ENCODE results near the gene CUEDC1.

Gene CUEDC1

DNA sequence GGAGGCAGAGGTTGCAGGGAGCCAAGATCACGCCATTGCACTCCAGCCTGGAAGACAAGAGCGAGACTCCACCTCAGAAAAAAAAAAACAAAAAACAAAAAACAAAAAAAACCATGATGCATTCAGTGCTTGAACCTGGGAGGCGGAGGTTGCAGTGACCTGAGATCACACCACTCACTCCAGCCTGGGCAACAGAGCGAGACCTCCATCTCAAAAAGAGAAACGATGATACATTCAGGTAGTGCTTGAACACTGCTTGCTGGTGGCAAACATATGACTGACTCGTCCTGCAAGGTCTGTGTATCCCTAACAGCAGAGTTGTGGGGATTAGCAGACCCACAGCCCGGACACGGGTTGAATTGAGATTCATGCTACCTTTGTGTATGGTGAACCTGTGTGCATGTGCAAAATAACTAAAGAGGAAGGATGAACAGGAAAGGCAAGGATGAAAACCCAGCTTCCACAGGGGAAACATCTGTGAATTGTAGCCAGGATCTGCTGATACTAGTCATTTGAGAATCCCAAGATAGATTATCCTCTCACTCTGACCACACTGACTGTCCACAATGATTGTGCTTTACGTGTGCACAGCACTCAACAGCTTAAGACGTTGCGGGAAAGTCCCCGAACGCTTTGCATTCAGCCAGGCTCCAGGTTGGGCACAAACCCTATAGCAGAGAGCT, 53.0 kb downstream of the CUEDC1 start:
- no peak overlapping the region for H3K4me3 ChIP-seq (ENCODE audit: control insufficient read depth, low read depth, low read length)
- TF ChIP-seq, protein P1, sequence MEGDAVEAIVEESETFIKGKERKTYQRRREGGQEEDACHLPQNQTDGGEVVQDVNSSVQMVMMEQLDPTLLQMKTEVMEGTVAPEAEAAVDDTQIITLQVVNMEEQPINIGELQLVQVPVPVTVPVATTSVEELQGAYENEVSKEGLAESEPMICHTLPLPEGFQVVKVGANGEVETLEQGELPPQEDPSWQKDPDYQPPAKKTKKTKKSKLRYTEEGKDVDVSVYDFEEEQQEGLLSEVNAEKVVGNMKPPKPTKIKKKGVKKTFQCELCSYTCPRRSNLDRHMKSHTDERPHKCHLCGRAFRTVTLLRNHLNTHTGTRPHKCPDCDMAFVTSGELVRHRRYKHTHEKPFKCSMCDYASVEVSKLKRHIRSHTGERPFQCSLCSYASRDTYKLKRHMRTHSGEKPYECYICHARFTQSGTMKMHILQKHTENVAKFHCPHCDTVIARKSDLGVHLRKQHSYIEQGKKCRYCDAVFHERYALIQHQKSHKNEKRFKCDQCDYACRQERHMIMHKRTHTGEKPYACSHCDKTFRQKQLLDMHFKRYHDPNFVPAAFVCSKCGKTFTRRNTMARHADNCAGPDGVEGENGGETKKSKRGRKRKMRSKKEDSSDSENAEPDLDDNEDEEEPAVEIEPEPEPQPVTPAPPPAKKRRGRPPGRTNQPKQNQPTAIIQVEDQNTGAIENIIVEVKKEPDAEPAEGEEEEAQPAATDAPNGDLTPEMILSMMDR (conservative IDR thresholded peaks at IDR 0.05; ENCODE audit: control insufficient read depth, insufficient read depth, low read depth, low read length), result no peak
- DNase-seq (ENCODE audit: low read depth), result no peak

DNA sequence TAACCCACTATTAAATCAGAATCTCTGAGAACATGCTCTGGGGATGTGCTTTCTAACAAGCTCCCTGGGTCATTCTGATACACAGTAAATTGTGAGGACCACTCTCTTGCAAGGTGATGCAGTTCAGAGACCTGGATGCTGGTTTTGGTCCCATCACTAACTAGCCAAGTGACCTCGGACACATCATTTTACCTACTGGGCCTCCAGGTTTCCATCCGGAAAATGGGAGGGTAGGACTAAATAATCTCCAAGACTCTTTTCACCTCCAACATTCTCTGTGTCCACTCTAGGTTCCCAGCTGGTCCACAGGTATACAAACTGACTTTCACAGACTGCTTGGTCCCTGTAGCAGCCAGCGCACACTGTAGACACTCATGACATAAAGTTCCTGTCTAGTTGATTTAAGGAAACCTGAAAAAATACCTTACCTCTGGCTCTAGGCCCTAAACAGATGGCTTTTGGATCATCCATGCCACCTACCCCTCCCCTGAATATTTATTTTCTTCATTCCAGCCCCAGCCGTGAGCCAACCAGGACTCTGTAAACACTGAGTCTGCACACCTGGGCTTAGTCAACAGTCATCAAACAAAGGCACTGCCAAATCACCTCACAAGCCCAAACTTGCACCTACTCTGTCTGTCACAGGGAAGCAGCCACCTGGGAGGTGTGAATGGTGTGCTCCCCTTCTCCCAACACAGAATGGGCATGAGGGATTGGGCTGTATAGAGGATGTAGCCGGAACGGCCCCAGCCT, 54.0 kb downstream of the CUEDC1 start:
- DNase-seq (ENCODE audit: low read depth), result no peak
- no peak overlapping the region for H3K4me3 ChIP-seq (ENCODE audit: control insufficient read depth, low read depth, low read length)
- TF ChIP-seq, protein P1 (conservative IDR thresholded peaks at IDR 0.05; ENCODE audit: control insufficient read depth, insufficient read depth, low read depth, low read length), result no peak

DNA sequence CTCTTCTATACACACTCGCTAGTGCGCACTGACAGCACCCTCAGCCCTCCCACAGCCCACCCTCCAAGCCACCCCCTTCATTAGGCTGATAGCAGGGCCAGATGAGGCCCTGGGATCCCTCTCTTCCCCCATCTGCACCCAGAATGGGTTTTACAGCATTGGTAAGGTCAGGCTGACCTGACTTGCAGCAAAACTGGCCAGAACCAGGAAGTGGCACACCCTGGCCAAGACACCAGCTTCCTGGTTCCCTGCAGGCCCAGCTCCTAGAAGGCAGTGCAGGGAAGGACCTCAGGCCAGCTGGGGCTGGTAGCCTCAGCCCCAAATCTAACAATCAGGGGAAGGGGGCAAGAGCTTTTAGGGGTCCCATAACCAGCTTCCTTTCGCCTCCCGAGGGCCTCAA, 55.4 kb downstream of the CUEDC1 start:
- TF ChIP-seq, protein P1 (conservative IDR thresholded peaks at IDR 0.05; ENCODE audit: control insufficient read depth, insufficient read depth, low read depth, low read length), result no peak
- H3K4me3 ChIP-seq (ENCODE audit: control insufficient read depth, low read depth, low read length), result no peak overlapping the region
- no peak for DNase-seq (ENCODE audit: low read depth)

DNA sequence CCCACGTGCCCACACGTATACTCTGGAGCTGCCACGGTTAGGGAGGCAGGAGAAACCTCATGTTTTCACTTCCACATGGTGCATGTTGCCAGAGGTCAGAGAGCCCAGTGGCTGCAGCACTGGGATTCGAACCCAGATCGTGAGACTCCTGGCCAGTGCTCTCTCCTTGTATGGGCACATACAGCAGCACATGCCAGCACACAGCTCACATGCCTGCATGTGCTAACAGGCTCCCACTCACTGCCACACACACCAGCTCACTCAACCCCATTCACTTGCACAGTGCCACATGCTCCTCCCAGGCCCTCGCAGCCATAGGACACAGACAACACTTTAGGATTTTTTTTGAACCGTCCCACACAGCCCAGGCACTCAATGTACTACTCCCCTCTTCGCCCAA, 55.8 kb downstream of the CUEDC1 start:
- TF ChIP-seq, protein P1 (conservative IDR thresholded peaks at IDR 0.05; ENCODE audit: control insufficient read depth, insufficient read depth, low read depth, low read length), result no peak
- DNase-seq (ENCODE audit: low read depth), result no peak
- no peak overlapping the region for H3K4me3 ChIP-seq (ENCODE audit: control insufficient read depth, low read depth, low read length)

DNA sequence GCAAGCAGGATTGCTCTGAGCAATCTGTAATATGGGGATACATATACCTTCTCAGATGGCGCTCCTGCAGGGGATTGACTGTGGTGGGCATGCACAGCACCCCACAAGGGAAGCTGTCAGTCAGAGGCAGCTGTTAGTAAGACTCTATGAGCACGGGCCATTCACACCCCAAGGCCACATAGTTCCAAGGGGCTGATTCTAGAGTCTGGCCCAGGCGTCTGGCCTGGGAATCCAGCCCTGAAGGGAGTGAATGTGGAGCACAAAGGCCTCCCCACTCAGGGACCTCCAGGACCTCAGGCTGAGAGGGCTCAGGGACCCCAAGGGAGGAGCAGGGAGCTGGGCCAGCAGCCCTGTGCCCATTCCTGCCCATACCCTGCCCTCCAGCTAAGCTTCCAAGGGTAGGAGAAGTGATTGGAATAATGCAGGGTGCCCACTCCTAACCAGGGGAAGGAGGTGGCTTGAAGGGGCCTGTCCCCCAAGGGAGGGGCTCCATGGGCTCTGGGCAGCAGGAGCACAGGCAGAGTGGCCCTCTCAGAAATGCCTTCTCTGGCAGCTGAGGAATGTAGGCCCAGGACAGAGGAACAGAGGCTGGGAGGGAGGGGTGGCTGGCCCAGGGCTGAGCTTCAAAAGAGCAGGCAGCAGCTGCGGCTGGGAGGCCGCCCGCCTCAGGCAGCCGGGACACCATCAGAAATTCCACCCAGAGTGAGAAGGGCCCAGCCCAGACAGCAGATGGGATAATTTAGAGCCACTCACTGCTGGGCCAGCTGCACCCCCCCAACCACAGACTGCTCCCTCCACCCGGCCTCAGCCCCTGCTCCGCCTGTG, 56.5 kb downstream of the CUEDC1 start:
- DNase-seq (ENCODE audit: low read depth), result no peak
- H3K4me3 ChIP-seq (ENCODE audit: control insufficient read depth, low read depth, low read length), result no peak overlapping the region
- TF ChIP-seq, protein P1 (conservative IDR thresholded peaks at IDR 0.05; ENCODE audit: control insufficient read depth, insufficient read depth, low read depth, low read length), result no peak

DNA sequence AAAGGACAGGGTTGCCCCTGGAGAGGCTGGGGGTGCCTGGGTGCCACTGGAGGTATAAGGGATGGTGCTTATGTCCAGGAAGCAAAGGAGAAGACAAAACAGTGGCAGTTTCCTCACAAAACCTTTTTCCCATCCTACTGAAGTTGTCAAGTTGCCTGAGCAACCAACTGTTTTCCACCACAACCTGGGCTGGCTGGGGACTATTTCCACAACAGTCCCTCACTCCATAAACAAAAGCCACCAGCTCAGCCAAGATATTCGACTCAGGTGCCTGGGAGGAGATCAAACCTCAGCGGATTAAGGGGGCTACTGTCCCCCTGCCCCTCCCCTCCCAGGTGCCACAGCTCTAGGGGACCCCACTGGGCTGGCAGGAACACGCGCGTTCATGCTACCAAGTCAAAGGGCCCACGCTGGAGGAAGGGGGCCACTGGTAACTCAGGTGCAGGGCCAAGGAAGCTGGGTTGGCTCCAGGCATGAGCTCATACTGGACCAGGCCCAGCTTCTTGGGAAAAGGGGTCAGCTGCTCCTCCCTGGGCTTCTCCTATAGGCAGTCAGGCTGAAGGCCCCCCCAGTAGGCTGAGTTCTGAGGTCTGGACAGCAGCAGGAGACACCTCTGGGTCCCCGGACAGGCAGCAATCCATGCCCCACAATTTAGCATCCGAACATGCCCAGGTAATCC, 59.7 kb downstream of the CUEDC1 start:
- H3K4me3 ChIP-seq (ENCODE audit: control insufficient read depth, low read depth, low read length), result no peak overlapping the region
- TF ChIP-seq, protein P1 (conservative IDR thresholded peaks at IDR 0.05; ENCODE audit: control insufficient read depth, insufficient read depth, low read depth, low read length), result no peak
- DNase-seq (ENCODE audit: low read depth), result no peak

Measured in fibroblast of mammary gland (primary cell).